GM21717 (cell line): ENCODE measurements around the gene RDX.
"Not testable (repeated sequence)": the region's sequence is repeated elsewhere in the genome, so short reads cannot be mapped to it uniquely, and the experiment has no call there.

ENCODE experiments used
- ATAC-seq: cut with Tn5 transposase; IDR thresholded peaks from one replicate; pipeline ENCODE4 v1.9.1; 2021; ENCODE audit warnings: mild to moderate bottlenecking, moderate library complexity; ENCODE audit not compliant: unreplicated experiment

Gene RDX

GRCh38 chr11:110306019-110306388 lies 9.6 kb upstream of the RDX start:
- not testable (repeated sequence) for ATAC-seq

DNA sequence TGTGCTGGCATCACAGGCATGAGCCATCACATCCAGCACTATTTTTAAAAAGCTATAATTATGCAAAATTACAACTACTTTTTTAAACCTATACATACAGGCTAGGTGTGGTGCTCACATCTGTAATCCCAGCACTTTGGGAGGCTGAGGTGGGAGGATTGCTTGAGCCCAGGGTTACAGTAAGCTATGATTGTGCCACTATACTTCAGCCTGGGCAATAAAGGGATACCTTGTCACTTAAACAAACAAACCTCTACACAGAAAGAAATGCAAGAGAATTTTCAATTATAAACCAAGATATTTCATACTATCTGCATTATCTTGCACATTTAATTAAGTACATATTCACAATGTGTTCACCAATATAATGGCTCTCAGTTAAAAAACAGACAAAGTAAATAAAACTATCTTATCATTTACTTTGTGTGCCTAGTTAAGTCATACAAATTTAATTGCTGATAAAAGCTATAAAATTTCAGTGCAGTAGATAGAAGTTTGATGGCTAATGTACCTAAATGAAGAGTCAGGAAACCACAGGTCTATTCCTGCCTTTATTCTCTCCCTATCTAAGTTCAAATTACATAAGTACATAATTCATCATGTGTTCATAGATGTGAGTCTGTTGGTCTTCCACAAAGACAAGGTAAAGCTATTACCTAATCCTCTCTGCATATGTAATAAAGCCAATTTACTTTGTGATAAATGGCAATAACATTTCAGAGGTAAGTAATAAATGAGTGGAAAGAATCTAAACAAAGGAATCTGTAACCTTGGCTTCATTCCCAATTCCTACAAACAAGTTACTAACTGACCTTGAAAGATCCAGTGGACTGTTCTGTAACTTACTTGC lies 9.0 kb upstream of the RDX start:
- ATAC-seq: no peak

GRCh38 chr11:110303414-110303826 lies 7.0 kb upstream of the RDX start:
- ATAC-seq: no peak

DNA sequence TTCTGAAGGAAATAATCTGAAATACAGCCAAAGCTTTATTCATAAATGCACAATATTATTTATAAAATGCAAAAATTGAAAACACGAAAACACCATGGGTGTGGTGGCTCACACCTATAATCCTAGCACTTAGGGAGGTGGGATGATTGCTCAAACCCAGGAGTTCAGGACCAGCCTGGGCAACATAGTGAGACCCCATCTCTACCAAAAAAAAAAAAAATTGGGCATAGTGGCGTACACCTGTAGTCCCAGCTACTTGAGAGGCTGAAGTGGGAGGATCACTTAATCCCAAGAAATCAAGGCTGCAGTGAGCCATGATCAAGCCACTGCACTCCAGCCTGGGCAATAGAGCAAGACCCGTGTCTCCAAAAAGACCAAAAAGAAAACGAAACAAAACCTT lies 5.2 kb upstream of the RDX start:
- ATAC-seq: no peak

- no peak for ATAC-seq
Observed at GRCh38 chr11:110301032-110301431, 4.6 kb upstream of the RDX start.

DNA sequence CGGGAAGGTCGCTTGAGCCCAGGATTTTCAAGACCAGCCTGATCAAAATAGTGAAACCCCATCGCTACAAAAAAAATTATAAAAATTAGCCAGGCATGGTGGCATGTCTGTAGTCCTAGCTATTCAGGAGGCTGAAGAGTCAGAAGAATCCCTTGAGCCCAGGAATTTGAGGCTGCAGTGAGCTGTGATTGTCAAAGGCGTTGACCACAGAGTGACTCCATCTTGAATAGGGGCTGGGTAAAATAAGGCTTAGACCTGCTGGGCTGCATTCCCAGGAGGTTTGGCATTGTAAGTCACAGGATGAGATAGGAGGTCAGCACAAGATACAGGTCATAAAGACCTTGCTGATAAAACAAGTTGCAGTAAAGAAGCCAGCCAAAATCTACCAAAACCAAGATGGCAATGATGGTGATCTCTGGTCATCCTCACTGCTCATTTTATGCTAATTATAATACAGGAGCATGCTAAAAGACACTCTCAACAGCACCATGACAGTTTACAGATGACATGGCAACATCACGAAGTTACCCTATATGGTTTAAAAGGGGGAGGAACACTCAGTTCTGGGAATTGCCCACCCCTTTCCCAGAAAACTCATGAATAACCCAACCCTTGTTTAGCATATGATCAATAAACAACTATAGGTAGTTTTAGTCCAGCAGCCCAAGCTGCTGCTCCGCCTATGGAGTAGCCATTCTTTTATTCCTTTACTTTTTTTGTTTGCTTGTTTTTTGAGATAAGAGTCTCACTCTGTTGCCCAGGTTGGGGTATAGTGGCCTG lies 2.8 kb upstream of the RDX start:
- no peak for ATAC-seq

DNA sequence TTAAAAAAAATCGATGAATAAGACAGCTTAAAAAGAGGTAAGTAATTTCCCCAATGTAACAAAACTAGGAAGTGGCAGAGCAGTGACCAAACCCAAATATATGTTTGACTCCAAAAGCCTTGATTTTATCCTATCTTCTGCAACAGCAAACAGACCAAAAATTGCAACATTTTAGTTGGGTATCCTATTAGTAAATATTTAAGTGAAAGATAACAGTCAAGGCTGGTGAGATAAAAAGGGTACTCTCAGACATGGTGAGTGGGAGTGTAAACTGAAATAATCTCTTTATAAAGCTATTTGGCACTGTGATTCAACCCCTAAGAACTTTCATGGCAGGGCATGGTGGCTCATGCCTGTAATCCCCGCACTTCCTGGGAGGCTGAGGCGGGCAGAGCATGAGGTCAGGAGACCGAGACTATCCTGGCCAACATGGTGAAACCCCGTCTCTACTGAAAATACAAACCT lies 1.9 kb upstream of the RDX start:
- ATAC-seq: no peak

DNA sequence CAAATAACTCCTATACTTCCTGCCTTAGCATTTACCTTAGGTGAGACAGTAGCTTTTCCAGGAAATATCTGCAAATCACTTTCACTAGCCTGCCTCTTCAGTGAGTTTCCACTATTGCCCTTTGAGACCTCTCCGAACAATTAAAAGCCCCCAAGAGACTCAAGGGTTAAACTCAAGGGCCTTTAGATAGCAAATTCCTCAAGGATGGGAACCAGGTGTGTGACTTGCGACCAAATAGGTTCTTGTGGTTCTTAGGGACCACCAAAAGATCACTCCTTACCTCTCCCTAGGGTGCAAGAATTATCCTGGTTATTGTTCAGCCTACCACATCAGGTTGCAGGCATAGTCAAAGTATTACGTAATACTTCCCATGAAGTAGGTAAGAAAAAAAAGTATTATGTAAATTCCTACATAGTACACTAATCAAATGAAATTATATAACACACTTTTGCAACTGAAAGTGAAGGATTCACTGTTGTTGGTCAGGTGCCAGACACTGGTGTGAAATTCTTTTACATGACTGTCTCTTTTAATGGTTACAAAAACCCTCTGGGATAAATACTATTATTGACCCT lies 1.4 kb upstream of the RDX start:
- ATAC-seq: no peak

GRCh38 chr11:110297076-110297725 lies 787 bp upstream of the RDX start:
- no peak for ATAC-seq

- ATAC-seq: peak; percentile 76
Observed at GRCh38 chr11:110295531-110296225, 736 bp downstream of the RDX start.

DNA sequence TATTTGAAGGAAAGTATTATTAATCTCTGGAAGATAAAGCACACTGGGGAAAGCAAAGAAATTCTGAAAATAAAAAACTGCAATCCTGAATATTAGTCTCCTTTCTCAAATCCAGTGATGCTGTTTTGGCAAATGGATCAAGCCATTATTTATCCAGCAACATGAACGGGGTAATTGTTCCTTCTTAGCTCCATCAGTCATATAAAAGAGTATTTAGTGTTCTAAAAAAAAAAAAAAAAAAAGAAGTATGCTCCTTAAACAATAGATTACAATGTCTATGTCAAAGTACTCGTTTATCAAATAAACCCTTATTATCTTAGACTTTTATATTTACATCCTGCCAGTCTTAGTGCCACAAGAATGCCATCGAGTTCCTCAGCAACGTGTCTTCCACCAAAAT lies 1.3 kb downstream of the RDX start:
- no peak for ATAC-seq

GRCh38 chr11:110294509-110294908 lies 1.9 kb downstream of the RDX start:
- no peak for ATAC-seq

DNA sequence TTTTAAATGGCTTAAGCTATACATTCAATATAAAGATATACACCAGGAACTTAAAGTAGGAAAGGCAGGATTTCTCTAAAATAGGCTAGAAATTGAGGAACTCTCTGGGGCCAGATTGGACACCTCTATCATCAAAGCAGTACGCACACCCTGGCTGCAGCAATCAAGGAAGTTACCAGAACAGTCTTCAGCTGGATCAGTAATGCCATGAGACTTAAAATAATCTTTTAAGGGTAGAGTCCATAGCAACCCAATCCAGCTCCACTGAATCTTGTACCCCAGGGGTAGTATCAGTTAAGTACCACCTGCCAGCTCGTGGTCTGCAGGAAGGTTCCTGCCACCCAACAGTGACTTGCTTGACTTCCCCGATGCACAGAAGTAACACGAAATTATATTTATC lies 3.0 kb downstream of the RDX start:
- no peak for ATAC-seq

- not testable (repeated sequence) for ATAC-seq
Observed at GRCh38 chr11:110292146-110292545, 4.3 kb downstream of the RDX start.

GRCh38 chr11:110290591-110291334 lies 5.7 kb downstream of the RDX start:
- no peak for ATAC-seq

- ATAC-seq: no peak
Observed at GRCh38 chr11:110289472-110289871, 6.9 kb downstream of the RDX start.

DNA sequence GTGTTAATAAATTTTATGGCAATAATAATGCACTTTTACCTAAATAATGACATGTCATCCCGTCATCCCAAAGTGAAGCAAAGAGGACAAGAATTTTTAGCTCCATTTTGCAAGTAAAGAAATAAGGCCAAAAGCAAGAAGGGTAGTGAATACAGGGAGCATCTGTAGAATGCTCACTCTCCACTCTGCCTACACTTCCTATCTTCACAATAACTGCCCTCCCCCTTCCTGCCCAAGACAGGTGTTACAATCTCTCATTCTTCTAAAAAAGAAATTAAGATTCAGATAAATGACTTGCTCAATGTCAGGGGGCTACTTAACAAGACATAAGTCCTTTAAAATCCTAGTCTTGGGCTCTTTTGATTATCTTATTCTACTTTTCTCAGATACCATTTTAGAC lies 8.9 kb downstream of the RDX start:
- no peak for ATAC-seq

- ATAC-seq: no peak
Observed at GRCh38 chr11:110286298-110287040, 9.9 kb downstream of the RDX start.

- ATAC-seq: no peak
Observed at GRCh38 chr11:110283862-110284261, 12.6 kb downstream of the RDX start.
